ENCODE data around the gene RIPK1. TPM values are rescaled to one million over a fixed set of nuclear protein-coding genes. Genes with fewer than 3 reads are reported as not detected.
"Not testable (repeated sequence)": the region's sequence is repeated elsewhere in the genome, so short reads cannot be mapped to it uniquely, and the experiment has no call there.

Gene RIPK1
- total and polyA plus RNA-seq, 9 of the 15 experiments (the other 6 are each of a cell fraction or from before 2014, with no cell fraction given): 3.8 to 24.9 (median 17.7) TPM

DNA sequence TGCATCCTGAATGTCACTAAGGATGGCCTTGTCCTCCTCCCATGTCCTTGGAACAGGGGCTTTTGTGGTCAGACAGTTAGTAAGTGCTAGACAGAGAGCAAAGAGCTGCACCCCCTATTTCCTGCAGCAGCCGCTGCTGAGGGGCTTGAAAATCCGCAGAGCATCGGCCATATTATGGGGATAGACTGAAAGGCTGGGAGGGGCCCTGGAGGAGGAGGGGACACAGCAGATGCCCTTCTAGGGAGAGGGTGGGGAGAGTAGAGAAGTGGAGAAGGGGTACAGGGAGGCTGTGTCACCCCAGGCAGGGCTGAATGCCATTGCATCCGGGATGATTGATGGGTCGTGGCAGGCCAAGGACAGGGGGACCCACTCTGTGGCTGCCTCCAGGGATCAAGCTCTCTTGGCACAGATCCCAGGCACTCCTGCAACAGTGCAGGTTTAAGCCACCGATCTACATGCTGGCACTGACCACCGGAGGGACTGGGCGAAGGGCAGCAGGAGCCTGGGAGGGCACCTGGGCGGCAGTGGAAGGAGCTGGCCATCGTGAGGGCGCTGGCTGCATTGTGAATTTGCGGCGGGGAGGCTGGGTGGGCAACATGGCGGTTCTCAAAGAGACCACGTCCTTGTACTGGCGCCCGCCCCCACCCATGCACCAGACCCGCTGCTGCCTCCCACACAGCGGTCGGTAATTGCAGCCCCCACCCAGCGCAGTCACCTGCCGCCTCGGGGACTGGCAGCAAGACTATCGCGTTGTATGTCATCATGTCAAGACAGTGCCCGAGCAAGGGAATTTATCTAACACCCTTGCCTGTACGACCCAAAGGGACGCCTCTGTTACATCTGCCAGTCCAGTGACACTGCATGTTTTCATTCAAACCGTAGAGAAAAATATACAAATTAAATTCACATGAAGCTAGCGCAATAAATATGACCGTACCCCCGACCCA is 88.2 kb downstream of the RIPK1 start:
- H3K9ac ChIP-seq (ENCODE audit: insufficient read depth in 1 of 2, low read depth in 2 of 2, low read length in 2 of 2): peak overlapping the region; percentile 88 to 94
- H3K27ac ChIP-seq (ENCODE audit: extremely low read depth, low read depth, low read length): peak overlapping the region; percentile 90
- in situ Hi-C loops (cut with MboI); FAIRE-seq; H3K27me3 ChIP-seq (ENCODE audit: control insufficient read depth in 2 of 2, insufficient read depth in 2 of 2, low read length in 2 of 2); H3K9me3 ChIP-seq (replicated peaks; ENCODE audit: control insufficient read depth, insufficient read depth, low read depth, low read length); H4K20me1 ChIP-seq (replicated peaks; ENCODE audit: control insufficient read depth, insufficient read depth, low read length); H3K9me1 ChIP-seq (ENCODE audit: control insufficient read depth, insufficient read depth, low read length); ATAC-seq: not testable (repeated sequence)
- H3K4me3 ChIP-seq: peak overlapping the region; percentile 74
- peaks cover 24% of the 10 kb centered on the region; the same call in 2 of the 3 replicates for H3K79me2 ChIP-seq (ENCODE audit: control insufficient read depth, insufficient read depth, low read length)
- DNase-seq (ENCODE audit: extremely low read depth in 1 of 4, low spot score in 3 of 4): peak in 3 of 4 experiments; percentile 46 to 54 (median 48)
- ChIA-PET POLR2A (interaction anchor here (0.6 to 4.5 kb wide), 30 partner anchors 8 to 406 kb away, joined by 3 to 38 read pairs (median 4); partner anchors contain the start of genes MYLK4, PSMG4 and RIPK1), CTCF (ENCODE audit: low intra/inter-chr PET ratio) (interaction anchor here (1.0 kb wide), 1 partner anchor 83 kb away, joined by 5 read pairs; no protein-coding TSS in a partner anchor)
- H3K4me2 ChIP-seq (ENCODE audit: insufficient read depth, low read length): peak overlapping the region; percentile 92
- 17% methylated on average over 27 of the region's 32 CpGs for WGBS (ENCODE audit: insufficient coverage, low coverage, missing lambda C conversion rate)
- BruUV-seq (replicated peaks): TSS peak; percentile 57
- peaks cover 33 to 36% of the 10 kb centered on the region in 2 experiments for H3K4me1 ChIP-seq (replicated peaks in 1 of 2; ENCODE audit: control insufficient read depth in 2 of 2, insufficient read depth in 2 of 2, low read length in 2 of 2)
- intact Hi-C loops (cut with micrococcal nuclease): loop anchor here (1.0 kb wide), 1 partner anchor 24 kb away; no protein-coding TSS in a partner anchor
- peak overlapping the region; percentile 78 for H2AFZ ChIP-seq (ENCODE audit: low read depth, low read length)
- peaks cover 22% of the 10 kb centered on the region; the same call in 2 of the 3 replicates for H3K36me3 ChIP-seq (ENCODE audit: control insufficient read depth, insufficient read depth, low read length)
- TF ChIP-seq, protein P1, sequence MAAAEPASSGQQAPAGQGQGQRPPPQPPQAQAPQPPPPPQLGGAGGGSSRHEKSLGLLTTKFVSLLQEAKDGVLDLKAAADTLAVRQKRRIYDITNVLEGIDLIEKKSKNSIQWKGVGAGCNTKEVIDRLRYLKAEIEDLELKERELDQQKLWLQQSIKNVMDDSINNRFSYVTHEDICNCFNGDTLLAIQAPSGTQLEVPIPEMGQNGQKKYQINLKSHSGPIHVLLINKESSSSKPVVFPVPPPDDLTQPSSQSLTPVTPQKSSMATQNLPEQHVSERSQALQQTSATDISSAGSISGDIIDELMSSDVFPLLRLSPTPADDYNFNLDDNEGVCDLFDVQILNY (CRISPR knock-in tag; IDR thresholded peaks at IDR 0.05): 0 out of 2 replicates have a peak, but pooled peaks have one; percentile 30
- TF ChIP-seq, protein P2, sequence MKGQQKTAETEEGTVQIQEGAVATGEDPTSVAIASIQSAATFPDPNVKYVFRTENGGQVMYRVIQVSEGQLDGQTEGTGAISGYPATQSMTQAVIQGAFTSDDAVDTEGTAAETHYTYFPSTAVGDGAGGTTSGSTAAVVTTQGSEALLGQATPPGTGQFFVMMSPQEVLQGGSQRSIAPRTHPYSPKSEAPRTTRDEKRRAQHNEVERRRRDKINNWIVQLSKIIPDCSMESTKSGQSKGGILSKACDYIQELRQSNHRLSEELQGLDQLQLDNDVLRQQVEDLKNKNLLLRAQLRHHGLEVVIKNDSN (CRISPR knock-in tag; IDR thresholded peaks at IDR 0.05): 0 out of 2 replicates have a peak, but pooled peaks have one; percentile 34
- TF ChIP-seq ZC3H4 (CRISPR knock-in tag; IDR thresholded peaks at IDR 0.05; ENCODE audit: borderline replicate concordance): peak; percentile 45; the same call in 1 of the 2 replicates
- peak; percentile 18; the same call in 1 of the 2 replicates for TF ChIP-seq ZNF431 (CRISPR knock-in tag; IDR thresholded peaks at IDR 0.05)
- peak; percentile 22; the same call in 1 of the 2 replicates for TF ChIP-seq SMARCE1 (IDR thresholded peaks at IDR 0.05)
- TF ChIP-seq POLR2G (IDR thresholded peaks at IDR 0.05; ENCODE audit: low read depth, low read length): peak; percentile 17; the same call in 1 of the 2 replicates
- TF ChIP-seq NFIC (IDR thresholded peaks at IDR 0.05): 0 out of 2 replicates have a peak, but pooled peaks have one; percentile 43
- peak; percentile 58; the same call in 1 of the 2 replicates for TF ChIP-seq NFE2 (IDR thresholded peaks at IDR 0.05; ENCODE audit: low read depth)
- TF ChIP-seq BHLHE40 (IDR thresholded peaks at IDR 0.05; ENCODE audit: low read length): peak; percentile 45; the same call in 1 of the 2 replicates
- TF ChIP-seq EGR1 (conservative IDR thresholded peaks at IDR 0.05): peak; percentile 60
- TF ChIP-seq ZNF316 (IDR thresholded peaks at IDR 0.05): peak; percentile 22; the same call in 1 of the 2 replicates
- 0 out of 2 replicates have a peak, but pooled peaks have one; percentile 0 for TF ChIP-seq ZNF12 (CRISPR knock-in tag; IDR thresholded peaks at IDR 0.05)
- TF ChIP-seq C11orf30 (IDR thresholded peaks at IDR 0.05; ENCODE audit: low read depth): peak; percentile 31
- TF ChIP-seq SP1 (CRISPR knock-in tag; IDR thresholded peaks at IDR 0.05): peak; percentile 40; the same call in 1 of the 2 replicates
- TF ChIP-seq, protein P3, sequence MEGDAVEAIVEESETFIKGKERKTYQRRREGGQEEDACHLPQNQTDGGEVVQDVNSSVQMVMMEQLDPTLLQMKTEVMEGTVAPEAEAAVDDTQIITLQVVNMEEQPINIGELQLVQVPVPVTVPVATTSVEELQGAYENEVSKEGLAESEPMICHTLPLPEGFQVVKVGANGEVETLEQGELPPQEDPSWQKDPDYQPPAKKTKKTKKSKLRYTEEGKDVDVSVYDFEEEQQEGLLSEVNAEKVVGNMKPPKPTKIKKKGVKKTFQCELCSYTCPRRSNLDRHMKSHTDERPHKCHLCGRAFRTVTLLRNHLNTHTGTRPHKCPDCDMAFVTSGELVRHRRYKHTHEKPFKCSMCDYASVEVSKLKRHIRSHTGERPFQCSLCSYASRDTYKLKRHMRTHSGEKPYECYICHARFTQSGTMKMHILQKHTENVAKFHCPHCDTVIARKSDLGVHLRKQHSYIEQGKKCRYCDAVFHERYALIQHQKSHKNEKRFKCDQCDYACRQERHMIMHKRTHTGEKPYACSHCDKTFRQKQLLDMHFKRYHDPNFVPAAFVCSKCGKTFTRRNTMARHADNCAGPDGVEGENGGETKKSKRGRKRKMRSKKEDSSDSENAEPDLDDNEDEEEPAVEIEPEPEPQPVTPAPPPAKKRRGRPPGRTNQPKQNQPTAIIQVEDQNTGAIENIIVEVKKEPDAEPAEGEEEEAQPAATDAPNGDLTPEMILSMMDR (IDR thresholded peaks at IDR 0.05 in 2 of 3, conservative IDR thresholded peaks at IDR 0.05 in 1 of 3; ENCODE audit: insufficient read depth in 2 of 3, low read depth in 1 of 3, low read length in 3 of 3): 0 out of 6 replicates have a peak, but pooled peaks of 1 of the 3 experiments have one; percentile 7
- TF ChIP-seq, protein P4, sequence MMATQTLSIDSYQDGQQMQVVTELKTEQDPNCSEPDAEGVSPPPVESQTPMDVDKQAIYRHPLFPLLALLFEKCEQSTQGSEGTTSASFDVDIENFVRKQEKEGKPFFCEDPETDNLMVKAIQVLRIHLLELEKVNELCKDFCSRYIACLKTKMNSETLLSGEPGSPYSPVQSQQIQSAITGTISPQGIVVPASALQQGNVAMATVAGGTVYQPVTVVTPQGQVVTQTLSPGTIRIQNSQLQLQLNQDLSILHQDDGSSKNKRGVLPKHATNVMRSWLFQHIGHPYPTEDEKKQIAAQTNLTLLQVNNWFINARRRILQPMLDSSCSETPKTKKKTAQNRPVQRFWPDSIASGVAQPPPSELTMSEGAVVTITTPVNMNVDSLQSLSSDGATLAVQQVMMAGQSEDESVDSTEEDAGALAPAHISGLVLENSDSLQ (IDR thresholded peaks at IDR 0.05): peak; percentile 20; the same call in 1 of the 2 replicates
